ENCODE results near the gene OAS1. TPM values are rescaled to one million over a fixed set of nuclear protein-coding genes. Genes with fewer than 3 reads are reported as not detected.
"Not testable (repeated sequence)": the region's sequence is repeated elsewhere in the genome, so short reads cannot be mapped to it uniquely, and the experiment has no call there.

OAS1 gene
- polyA plus RNA-seq, 1 donor (not counting 4 experiments of a cell fraction or from before 2014, with no cell fraction given), result 88.3 TPM

DNA sequence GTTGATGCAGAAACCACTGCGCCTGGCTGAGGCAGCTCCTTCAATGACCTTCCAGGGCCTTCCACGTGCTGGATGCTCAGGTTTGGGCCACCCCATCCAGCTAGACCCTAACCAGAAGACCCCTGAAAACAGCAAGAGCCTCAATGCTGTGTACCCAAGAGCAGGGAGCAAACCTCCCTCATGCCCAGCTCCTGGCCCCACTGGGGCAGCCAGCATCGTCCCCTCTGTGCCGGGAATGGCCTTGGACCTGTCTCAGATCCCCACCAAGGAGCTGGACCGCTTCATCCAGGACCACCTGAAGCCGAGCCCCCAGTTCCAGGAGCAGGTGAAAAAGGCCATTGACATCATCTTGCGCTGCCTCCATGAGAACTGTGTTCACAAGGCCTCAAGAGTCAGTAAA, 42.0 kb downstream of the OAS1 start:
- dilution Hi-C loops (cut with MboI; ENCODE audit: extremely low pct_ligation_motif_present, low sequenced_read_pairs), result no loop called here

DNA sequence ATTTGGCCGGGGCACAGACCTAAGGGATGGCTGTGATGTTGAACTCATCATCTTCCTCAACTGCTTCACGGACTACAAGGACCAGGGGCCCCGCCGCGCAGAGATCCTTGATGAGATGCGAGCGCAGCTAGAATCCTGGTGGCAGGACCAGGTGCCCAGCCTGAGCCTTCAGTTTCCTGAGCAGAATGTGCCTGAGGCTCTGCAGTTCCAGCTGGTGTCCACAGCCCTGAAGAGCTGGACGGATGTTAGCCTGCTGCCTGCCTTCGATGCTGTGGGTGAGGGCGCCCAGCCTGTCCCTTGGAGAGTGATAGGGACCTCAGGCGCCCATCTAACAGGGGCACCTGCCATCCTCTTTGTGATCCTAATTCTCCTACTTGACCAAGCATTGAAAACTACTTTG, 43.9 kb downstream of the OAS1 start:
- Histone ChIP-seq H2AFZ (ENCODE audit: control insufficient read depth, low read length) (no peak overlapping the region), H3K9me3 (ENCODE audit: control insufficient read depth, low read depth, low read length) (no peaks in the 10 kb centered on the region), H3K9ac (ENCODE audit: control insufficient read depth, extremely low read depth, insufficient read depth, low read length) (no peak overlapping the region), H3K27me3 (ENCODE audit: control insufficient read depth, extremely low read depth, insufficient read depth, low read length) (no peaks in the 10 kb centered on the region), H3K36me3 (ENCODE audit: control insufficient read depth in 2 of 2, extremely low read depth in 1 of 2, insufficient read depth in 2 of 2, low read length in 2 of 2) (peaks cover 16% of the 10 kb centered on the region in 2 experiments), H3K4me3 (ENCODE audit: control insufficient read depth in 2 of 3, extremely low read depth in 1 of 3, insufficient read depth in 2 of 3, low read depth in 1 of 3, low read length in 3 of 3) (no peak overlapping the region), H3K9me1 (ENCODE audit: control insufficient read depth, extremely low read depth, insufficient read depth, low read length) (no peaks in the 10 kb centered on the region), H3K27ac (ENCODE audit: control insufficient read depth, insufficient read depth, low read length) (no peak overlapping the region), H3K4me2 (ENCODE audit: control insufficient read depth, extremely low read depth, insufficient read depth, low read depth, low read length) (no peak overlapping the region), H4K20me1 (ENCODE audit: control insufficient read depth, extremely low read depth, insufficient read depth, low read length) (no peaks in the 10 kb centered on the region), H3K4me1 (ENCODE audit: control insufficient read depth, extremely low read depth, insufficient read depth, low read length) (no peaks in the 10 kb centered on the region), H3K79me2 (ENCODE audit: control insufficient read depth, insufficient read depth, low read length) (no peaks in the 10 kb centered on the region)
- FAIRE-seq, result no peak
- no peak for TF ChIP-seq EZH2 (IDR thresholded peaks at IDR 0.05; ENCODE audit: low read length)
- TF ChIP-seq, protein P1, sequence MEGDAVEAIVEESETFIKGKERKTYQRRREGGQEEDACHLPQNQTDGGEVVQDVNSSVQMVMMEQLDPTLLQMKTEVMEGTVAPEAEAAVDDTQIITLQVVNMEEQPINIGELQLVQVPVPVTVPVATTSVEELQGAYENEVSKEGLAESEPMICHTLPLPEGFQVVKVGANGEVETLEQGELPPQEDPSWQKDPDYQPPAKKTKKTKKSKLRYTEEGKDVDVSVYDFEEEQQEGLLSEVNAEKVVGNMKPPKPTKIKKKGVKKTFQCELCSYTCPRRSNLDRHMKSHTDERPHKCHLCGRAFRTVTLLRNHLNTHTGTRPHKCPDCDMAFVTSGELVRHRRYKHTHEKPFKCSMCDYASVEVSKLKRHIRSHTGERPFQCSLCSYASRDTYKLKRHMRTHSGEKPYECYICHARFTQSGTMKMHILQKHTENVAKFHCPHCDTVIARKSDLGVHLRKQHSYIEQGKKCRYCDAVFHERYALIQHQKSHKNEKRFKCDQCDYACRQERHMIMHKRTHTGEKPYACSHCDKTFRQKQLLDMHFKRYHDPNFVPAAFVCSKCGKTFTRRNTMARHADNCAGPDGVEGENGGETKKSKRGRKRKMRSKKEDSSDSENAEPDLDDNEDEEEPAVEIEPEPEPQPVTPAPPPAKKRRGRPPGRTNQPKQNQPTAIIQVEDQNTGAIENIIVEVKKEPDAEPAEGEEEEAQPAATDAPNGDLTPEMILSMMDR (optimal IDR thresholded peaks at IDR 0.05 in 1 of 3, IDR thresholded peaks at IDR 0.05 in 1 of 3, conservative IDR thresholded peaks at IDR 0.05 in 1 of 3; ENCODE audit: extremely low read depth in 1 of 3, insufficient read depth in 2 of 3, low read length in 3 of 3), result no peak
- dilution Hi-C loops (cut with MboI; ENCODE audit: extremely low pct_ligation_motif_present, low sequenced_read_pairs), result no loop called here
- DNase-seq (ENCODE audit: low read depth, low spot score), result no peak

More for the DNA sequence above, 42.0 kb downstream of the OAS1 start:
- no peak overlapping the region for H3K4me2 ChIP-seq (ENCODE audit: control insufficient read depth, extremely low read depth, insufficient read depth, low read depth, low read length)
- no peak overlapping the region for H2AFZ ChIP-seq (ENCODE audit: control insufficient read depth, low read length)
- FAIRE-seq (no peak), DNase-seq (ENCODE audit: low read depth, low spot score) (no peak)
- H3K27ac ChIP-seq (ENCODE audit: control insufficient read depth, insufficient read depth, low read length), result no peak overlapping the region
- no peaks in the 10 kb centered on the region for H3K27me3 ChIP-seq (ENCODE audit: control insufficient read depth, extremely low read depth, insufficient read depth, low read length)
- no peak overlapping the region for H3K9ac ChIP-seq (ENCODE audit: control insufficient read depth, extremely low read depth, insufficient read depth, low read length)
- peaks cover 18 to 22% of the 10 kb centered on the region in 2 experiments for H3K36me3 ChIP-seq (ENCODE audit: control insufficient read depth in 2 of 2, extremely low read depth in 1 of 2, insufficient read depth in 2 of 2, low read length in 2 of 2)
- no peaks in the 10 kb centered on the region for H3K4me1 ChIP-seq (ENCODE audit: control insufficient read depth, extremely low read depth, insufficient read depth, low read length)
- H4K20me1 ChIP-seq (ENCODE audit: control insufficient read depth, extremely low read depth, insufficient read depth, low read length), result no peaks in the 10 kb centered on the region
- TF ChIP-seq EZH2 (IDR thresholded peaks at IDR 0.05; ENCODE audit: low read length), result no peak
- TF ChIP-seq, protein P1 (optimal IDR thresholded peaks at IDR 0.05 in 1 of 3, IDR thresholded peaks at IDR 0.05 in 1 of 3, conservative IDR thresholded peaks at IDR 0.05 in 1 of 3; ENCODE audit: extremely low read depth in 1 of 3, insufficient read depth in 2 of 3, low read length in 3 of 3), result no peak
- H3K9me3 ChIP-seq (ENCODE audit: control insufficient read depth, low read depth, low read length), result no peaks in the 10 kb centered on the region
- H3K79me2 ChIP-seq (ENCODE audit: control insufficient read depth, insufficient read depth, low read length), result peaks cover 3% of the 10 kb centered on the region
- no peaks in the 10 kb centered on the region for H3K9me1 ChIP-seq (ENCODE audit: control insufficient read depth, extremely low read depth, insufficient read depth, low read length)
- H3K4me3 ChIP-seq (ENCODE audit: control insufficient read depth in 2 of 3, extremely low read depth in 1 of 3, insufficient read depth in 2 of 3, low read depth in 1 of 3, low read length in 3 of 3), result no peak overlapping the region

DNA sequence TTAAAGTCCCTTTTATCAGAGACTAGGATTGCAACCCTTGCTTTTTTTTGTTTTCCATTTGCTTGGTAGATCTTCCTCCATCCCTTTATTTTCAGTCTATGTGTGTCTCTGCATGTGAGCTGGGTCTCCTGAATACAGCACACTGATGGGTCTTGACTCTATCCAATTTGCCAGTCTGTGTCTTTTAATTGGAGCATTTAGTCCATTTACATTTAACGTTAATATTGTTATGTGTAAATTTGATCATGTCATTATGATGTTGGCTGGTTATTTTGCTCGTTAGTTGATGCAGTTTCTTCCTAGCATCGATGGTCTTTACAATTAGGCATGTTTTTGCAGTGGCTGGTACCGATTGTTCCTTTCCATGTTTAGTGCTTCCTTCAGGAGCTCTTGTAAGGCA, 50.4 kb downstream of the OAS1 start:
- DNase-seq (ENCODE audit: low read depth, low spot score); H3K4me3 ChIP-seq (ENCODE audit: control insufficient read depth in 2 of 3, extremely low read depth in 1 of 3, insufficient read depth in 2 of 3, low read depth in 1 of 3, low read length in 3 of 3); dilution Hi-C loops (cut with MboI; ENCODE audit: extremely low pct_ligation_motif_present, low sequenced_read_pairs); H3K36me3 ChIP-seq (ENCODE audit: control insufficient read depth in 2 of 2, extremely low read depth in 1 of 2, insufficient read depth in 2 of 2, low read length in 2 of 2); H3K27me3 ChIP-seq (ENCODE audit: control insufficient read depth, extremely low read depth, insufficient read depth, low read length); H3K9me1 ChIP-seq (ENCODE audit: control insufficient read depth, extremely low read depth, insufficient read depth, low read length); H3K79me2 ChIP-seq (ENCODE audit: control insufficient read depth, insufficient read depth, low read length); H3K4me2 ChIP-seq (ENCODE audit: control insufficient read depth, extremely low read depth, insufficient read depth, low read depth, low read length); H3K27ac ChIP-seq (ENCODE audit: control insufficient read depth, insufficient read depth, low read length); H3K4me1 ChIP-seq (ENCODE audit: control insufficient read depth, extremely low read depth, insufficient read depth, low read length); H3K9me3 ChIP-seq (ENCODE audit: control insufficient read depth, low read depth, low read length); H2AFZ ChIP-seq (ENCODE audit: control insufficient read depth, low read length); FAIRE-seq; H3K9ac ChIP-seq (ENCODE audit: control insufficient read depth, extremely low read depth, insufficient read depth, low read length); H4K20me1 ChIP-seq (ENCODE audit: control insufficient read depth, extremely low read depth, insufficient read depth, low read length): not testable (repeated sequence)
